HG02938 (cell line): Measurements from ENCODE around the gene EFNA1.

Source experiments
- ATAC-seq: cut with Tn5 transposase; IDR thresholded peaks from one replicate; pipeline ENCODE4 v1.9.1; 2021; ENCODE audit warnings: mild to moderate bottlenecking, moderate library complexity; ENCODE audit not compliant: unreplicated experiment

The EFNA1 gene

DNA sequence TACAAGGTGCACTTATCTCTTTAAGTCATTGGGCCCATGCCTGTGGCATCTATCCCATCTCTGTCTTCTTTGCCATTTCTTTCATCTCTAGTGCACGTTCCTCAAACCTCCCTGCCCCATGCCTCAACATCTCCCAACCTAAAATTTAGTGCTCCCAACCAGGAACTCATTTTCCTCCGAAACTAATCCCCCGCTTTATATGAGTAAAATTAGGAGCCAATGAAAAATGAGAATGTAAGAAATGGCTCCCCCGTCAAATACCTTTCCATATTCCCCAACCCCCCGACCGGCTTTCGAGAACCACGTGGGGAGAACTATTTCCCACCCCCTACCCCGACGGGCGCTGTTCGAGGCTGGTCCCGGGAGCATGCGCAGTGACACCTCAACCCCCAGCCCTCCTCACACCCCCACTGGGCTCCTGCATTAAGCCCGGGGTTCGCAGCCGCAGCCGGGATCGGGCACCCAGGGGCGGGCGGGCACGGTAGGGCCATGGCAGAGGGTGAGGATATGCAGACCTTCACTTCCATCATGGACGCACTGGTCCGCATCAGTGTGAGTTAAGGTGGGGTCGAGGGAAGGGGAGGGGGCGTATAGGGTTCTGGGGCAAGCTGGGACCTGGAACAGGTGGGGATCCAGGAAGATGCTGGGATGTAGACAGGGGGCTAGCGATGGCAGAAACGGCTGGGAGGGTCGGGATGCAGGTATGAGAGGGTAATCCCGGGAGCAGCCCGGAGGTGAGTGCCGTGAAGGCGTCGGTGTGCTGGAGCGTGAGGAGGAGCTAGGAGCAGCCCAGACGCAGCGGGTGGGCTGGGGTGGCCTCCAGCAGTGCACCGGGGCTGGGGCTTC lies 46.0 kb downstream of the EFNA1 start, which contains the start of gene TRIM46:
TSS of gene TRIM46 (plus strand) at position 372 of the 846 bp plus-strand sequence. CDS start at position 490, 118 bp downstream.
- no peak for ATAC-seq

DNA sequence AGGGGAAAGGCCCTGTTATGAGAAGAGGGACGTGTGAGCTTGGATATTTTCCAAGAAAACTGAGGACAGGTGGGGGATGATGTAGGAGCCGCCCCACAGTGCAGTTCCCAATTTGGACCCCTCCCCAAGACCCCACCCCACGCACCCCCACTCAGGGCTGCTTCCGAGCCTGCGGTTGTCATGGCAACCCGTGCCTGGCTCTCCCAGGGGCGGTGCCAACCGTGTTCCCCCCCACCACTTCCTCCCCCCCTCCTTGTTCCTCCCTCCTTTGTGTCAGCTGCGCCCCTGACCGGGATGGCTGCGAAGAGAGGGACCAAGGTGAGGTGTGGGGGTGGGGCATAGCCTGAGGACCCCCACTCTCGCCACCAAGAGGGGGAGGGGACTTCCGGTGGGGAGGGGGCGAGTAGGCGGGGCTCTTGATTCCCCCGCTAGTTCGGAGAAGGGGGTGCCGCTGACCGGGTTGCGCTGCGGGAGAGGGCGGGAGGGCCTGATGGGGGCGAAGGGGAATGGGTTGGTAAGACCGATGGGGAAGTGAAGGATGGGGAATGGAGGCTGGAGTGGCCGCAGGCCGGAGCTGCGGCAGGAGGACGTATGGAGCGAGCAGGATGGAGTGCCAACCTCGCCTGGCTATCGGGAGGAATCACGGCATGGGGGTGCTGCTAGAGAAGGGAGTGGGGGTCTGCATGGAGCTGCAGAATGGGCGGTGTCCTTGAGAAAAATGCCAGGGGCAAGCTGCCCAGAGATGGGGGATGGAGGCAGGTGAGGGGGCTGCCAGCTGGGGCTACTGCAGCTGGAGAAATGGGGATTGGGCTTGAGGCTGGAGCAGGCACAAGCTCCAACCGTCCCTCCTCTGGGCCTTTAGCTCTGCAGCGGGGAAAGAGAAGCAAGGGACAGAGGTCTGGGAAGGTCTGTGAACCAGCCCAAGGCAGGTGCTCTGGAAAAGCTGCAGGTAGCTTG lies 46.9 kb downstream of the EFNA1 start:
- no peak for ATAC-seq

DNA sequence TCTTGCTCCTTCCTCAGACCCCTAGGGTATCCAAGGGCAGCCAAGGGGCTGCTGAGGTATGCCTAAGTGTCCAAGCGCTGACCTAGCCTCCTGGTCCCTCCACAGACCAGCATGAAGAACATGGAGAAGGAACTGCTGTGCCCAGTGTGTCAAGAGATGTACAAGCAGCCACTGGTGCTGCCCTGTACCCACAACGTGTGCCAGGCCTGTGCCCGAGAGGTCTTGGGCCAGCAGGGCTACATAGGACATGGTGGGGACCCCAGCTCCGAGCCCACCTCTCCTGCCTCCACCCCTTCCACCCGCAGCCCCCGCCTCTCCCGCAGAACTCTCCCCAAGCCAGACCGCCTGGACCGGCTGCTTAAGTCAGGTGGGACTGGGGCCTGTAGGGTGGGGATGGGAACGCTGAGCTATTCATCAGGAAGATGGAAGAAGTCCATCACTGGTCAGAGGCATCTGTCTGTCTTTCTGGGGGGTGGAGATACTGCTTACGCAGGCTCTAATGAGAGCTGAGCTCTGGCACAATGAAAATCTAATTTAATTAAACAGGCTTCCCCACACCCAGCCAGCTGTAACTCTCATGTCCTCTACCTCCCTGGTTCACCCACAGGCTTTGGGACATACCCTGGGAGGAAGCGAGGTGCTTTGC lies 47.7 kb downstream of the EFNA1 start:
- no peak for ATAC-seq

DNA sequence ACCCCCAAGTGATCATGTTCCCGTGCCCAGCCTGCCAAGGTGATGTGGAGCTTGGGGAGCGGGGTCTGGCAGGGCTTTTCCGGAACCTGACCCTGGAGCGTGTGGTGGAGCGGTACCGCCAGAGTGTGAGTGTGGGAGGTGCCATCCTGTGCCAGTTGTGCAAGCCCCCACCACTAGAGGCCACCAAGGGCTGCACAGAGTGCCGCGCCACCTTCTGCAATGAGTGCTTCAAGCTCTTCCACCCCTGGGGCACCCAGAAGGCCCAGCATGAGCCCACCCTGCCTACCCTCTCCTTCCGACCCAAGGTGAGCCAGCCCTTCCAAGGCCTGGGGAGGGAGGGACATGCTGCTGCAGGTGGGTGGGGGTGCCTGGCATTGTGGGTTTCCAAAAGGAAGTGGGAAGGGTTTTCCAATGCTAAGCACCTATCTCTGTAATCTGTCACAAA lies 48.3 kb downstream of the EFNA1 start:
- ATAC-seq: no peak

DNA sequence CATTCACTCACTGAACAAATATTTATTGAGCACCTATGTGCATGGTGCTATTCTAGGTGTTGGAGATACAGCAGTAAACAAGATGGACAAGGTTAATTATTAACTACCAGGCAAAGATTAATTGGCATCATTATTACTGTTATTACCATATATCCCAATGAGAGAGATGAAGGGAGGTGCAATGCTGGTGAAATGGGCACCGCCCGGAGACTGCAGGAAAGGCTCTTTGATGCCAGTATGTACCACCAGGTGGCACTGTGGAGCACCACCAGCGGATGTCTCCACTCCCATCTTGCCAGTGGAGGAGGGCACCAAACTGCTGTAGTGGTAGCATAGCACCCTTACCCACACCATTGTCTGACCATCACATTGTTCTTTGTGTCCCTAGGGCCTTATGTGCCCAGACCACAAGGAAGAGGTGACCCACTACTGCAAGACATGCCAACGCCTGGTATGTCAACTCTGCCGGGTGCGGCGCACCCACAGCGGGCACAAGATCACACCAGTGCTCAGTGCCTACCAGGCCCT lies 48.9 kb downstream of the EFNA1 start:
- ATAC-seq: no peak

DNA sequence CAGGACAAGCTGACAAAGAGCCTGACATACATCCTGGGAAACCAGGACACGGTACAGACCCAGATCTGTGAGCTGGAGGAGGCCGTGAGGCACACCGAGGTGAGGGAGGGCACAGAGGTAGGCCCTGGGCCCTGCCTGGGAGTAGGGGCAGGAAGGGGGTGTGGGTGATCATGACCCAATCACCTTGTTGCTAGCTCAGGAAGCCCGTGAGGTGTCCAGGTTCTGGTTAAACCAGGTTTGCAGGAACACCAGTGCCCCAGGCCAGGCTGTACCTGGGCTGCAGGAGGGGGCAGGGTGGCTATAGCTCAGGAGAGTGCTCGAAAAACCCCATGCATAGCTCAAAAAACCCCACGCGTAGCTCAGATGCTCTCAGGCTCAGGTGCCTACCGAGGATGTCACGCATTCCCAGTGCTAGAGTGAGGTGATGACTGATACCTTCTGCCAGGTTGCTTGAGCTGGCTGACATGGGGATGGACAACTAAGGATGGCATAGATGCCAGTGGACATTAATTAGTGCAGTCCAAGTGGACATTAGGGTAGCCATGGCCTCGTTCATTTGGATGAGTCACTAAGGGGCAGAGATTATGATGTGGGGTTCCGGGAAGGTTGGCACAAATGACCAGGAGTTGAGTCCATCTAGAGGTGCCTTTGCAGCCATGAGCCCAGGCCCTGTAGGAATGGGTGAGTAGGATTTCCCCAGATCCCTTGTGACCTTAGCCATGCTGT lies 49.7 kb downstream of the EFNA1 start:
- ATAC-seq: no peak

DNA sequence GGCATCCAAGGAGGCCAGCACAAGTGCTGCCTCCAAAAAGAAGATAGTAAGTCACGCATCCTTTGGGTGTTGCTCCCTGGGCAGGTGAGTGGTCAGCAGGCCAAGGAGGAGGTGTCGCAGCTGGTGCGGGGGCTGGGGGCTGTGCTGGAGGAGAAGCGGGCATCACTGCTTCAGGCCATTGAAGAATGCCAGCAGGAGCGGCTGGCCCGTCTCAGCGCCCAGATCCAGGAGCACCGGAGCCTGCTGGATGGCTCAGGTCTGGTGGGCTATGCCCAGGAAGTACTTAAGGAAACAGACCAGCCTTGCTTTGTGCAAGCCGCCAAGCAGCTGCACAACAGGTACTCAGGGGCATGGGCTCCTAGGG lies 50.2 kb downstream of the EFNA1 start:
- ATAC-seq: no peak

DNA sequence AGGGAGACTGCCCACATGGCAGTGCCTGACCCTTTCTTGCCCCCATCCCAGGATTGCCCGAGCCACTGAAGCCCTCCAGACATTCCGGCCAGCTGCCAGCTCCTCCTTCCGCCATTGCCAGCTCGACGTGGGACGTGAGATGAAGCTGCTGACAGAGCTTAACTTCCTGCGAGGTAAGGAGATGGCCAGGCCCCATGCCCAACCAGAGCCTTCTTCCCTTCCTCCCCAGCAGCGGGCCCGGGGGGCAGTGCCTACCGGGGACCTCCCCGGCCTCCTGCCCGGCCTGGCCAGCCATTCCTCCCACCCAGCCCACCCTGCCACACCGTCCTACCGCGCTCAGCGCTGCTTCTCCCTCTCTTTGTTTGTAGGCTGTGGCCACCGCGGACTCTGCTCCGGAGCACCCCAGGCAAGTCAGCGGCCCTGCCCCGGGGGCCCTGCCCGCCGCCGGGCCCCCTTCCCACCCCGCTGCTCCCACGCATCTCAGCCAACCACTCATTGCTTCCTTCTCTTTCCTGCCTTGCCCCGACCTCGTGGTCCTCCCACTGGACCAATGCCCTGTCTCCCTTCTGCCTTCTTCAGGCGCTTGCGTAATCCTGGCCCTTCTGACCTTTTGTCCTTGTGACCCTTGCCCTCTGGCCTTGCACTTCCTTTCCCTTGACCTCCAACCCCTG lies 50.9 kb downstream of the EFNA1 start:
- no peak for ATAC-seq

DNA sequence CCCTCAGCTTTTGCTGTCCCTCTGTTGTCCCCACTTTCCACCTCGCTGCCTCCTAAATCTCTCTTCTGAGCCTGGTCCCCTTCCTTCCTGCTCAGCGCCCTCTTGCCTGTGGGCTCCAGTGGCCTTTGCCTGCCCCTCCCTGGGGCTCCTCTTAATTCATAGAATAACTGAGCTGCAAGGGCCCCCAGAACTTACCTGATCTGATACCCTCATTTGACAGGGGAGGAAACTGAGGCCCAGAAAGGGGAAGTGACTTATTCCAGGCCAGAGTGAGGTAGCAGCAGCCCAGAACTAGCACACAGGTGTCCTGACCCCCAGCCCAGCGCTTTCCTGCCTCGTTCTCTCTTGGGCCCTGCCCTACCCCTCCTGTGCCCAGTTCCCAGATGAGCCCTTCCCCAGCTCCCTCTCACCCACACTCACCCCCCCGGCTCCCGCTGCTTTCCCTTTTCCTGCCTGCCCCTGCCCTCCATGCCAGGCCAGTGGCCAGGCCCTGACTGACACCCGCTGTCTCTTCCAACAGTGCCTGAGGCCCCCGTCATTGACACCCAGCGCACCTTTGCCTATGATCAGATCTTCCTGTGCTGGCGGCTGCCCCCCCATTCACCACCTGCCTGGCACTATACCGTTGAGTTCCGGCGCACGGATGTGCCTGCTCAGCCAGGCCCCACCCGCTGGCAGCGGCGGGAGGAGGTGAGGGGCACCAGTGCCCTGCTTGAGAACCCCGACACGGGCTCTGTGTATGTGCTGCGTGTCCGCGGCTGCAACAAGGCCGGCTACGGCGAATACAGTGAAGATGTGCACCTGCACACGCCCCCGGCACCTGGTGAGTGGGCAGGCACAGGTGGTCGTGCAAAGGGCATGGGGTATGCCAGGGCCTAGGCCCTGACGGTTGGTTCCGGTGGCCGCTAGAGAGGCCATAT lies 51.7 kb downstream of the EFNA1 start:
- ATAC-seq: no peak

DNA sequence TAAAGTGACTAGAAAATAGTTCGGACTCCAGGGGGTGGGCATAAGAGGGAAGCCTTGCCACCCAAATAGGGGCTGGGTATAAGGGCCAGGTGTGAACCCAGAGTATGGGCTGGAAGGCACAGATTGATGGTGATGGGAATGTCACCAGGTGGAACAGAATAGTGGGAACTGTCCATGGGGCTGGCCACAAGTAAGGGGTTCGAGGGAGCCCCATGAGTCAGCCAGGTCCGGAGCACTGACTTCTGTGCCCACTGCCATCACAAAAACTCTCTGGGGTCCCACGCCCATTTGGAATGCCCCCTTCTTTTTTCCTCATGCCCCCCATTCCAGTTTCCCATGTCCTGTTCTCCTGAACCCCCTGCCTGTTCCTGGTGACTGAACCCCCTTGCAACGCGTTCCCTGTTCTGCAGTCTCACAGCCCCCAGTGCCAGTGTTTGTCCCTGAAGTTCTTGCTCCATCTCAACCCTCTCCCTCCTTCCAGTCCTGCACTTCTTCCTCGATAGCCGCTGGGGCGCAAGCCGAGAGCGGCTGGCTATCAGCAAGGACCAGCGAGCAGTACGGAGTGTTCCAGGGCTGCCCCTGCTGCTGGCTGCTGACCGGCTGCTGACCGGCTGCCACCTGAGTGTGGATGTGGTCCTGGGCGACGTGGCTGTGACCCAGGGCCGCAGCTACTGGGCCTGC lies 53.8 kb downstream of the EFNA1 start:
- ATAC-seq: no peak

DNA sequence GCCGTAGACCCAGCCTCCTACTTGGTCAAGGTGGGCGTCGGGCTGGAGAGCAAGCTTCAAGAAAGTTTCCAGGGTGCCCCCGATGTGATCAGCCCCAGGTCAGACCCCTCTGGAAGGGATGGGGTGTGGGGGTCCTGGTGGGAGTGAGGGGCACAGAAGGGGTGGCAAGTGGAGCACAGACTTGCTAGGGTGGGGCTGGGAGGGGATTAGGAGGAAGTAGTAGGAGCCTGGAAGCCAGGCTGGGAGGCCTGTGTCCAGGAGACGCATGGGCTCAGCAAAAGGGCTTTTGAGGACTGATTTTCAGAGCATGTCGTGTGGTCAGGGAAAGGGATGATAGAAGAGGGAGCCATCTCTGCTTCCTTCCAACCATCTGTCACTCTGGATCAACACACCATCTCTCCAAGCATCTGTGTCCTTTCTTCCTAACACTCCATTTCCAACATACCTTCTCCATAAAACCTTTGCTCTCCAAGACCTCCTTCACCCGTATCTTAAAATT lies 54.4 kb downstream of the EFNA1 start:
- no peak for ATAC-seq

DNA sequence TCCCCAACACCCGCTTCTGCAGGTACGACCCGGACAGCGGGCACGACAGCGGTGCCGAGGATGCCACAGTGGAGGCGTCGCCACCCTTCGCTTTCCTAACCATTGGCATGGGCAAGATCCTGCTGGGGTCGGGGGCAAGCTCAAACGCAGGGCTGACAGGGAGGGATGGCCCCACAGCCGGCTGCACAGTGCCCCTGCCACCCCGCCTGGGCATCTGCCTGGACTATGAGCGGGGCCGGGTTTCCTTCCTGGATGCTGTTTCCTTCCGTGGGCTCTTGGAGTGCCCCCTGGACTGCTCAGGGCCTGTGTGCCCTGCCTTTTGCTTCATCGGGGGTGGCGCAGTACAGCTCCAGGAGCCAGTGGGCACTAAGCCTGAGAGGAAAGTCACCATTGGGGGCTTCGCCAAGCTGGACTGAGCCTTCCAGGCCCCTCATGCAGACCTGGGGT lies 56.1 kb downstream of the EFNA1 start:
- no peak for ATAC-seq

DNA sequence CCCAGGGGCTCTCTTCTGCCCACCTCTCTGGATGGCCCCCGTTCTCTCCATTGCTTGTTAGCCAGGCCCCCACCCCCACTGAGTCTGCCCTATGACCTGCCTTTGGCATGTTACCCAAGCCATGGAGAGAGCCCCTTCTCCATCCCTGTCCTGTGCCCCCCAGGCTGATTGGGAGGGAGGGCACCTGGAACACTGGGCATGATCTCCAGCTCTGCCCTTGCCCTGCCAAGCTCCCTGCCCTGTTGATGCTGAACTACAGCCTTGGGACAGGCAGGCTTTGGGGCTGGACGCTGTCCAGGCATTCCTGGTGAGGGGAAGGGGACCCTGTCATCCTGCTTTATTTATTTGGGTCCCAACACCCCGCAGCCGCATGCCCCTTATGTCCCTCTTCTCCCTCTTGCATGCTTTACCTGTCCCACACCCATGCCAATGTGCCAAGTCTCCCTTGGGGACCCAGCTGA lies 56.7 kb downstream of the EFNA1 start:
- ATAC-seq: no peak
